ENCODE measurements around the gene ERBB4.
"Not testable (repeated sequence)": the region's sequence is repeated elsewhere in the genome, so short reads cannot be mapped to it uniquely, and the experiment has no call there.

The ERBB4 gene

GRCh38 chr2:212289301-212289700 lies 249.3 kb downstream of the ERBB4 start:
- DNase-seq (ENCODE audit: low spot score), result no peak

DNA sequence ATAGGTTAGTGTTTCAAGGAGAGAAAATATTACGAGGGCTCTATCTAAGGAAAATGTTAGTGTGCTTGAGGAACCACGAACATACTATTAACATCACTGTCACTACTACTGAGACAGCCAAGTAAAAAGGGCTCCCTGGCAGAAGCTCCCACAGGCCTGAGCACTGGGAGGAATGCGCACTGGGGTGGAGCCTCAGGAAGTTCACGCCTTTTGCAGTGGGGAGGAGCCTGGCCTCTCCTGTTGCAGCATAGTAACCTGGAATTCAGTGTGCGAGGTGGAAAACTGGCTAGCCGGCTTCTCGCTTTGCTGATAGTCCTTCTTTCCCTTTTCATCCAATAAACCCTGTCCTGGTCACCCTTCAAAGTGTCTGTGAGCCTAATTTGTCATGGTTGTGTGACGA lies 250.3 kb downstream of the ERBB4 start:
- no peak for DNase-seq (ENCODE audit: low spot score)

DNA sequence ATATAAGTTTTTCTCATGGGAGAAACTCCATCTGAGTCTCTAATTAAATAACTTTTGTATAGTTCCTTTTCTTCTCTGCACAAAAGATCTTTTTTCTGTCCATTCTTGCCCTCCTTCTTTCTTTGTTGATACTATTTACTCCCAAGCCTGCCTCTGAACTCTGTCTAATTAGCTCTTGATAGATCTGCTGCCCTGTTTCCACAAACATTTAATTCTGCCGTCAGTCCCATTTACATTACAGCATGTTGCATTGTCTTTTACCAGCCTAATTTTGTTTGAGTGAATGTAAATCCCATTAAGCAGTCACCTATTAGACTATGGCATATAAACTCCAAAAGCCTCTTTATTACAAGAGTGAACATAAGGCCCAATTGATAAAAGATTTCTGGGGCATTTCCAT lies 254.4 kb downstream of the ERBB4 start:
- no peak for DNase-seq (ENCODE audit: low spot score)

DNA sequence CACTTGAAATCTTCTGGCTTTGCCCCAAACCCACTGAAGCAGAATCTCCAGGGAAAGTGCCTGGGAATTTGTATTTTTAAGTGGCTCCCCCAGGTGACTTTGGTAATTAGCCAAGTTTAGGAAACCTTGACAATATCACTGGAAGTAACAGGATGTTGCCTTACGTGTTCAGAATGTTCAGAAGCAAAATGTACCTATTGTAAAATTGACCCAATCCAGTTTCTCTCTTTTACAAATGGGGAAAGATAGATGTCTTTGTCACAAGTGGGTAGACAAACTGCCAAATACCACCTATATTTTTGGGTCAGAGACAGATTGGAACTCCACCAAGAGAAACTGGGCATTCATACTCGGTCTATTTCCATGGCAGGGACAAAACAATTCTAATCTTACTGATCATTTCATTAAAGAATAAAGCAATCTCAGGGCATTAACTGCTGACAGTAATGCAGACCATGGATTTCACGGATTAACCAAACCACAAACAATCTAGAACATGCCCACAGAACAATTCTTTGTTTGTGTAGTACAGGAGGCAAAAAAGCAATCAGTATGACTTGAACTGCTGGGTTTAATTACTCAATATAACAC lies 255.8 kb downstream of the ERBB4 start:
- no peak for DNase-seq (ENCODE audit: low spot score)

- DNase-seq (ENCODE audit: low spot score), result no peak
Observed at GRCh38 chr2:212276813-212277212, 261.8 kb downstream of the ERBB4 start.

DNA sequence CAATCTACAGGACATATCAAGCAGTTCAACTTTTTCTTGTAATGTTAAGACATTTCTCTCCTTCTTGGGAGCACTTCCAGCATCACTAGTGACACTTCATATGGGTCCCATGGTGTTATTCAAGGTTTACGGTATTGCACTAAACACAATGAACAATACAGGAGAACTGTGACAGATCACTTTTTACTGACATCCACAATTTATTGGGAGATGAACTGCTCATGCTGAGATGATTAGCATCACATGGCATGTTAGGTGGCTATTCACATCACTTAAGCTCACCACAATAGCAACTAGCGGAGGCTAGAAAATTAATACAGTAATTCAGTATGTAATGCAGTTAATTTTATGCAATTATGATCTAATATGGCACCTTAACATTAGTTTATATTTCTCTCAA lies 264.4 kb downstream of the ERBB4 start:
- DNase-seq (ENCODE audit: low spot score), result no peak

DNA sequence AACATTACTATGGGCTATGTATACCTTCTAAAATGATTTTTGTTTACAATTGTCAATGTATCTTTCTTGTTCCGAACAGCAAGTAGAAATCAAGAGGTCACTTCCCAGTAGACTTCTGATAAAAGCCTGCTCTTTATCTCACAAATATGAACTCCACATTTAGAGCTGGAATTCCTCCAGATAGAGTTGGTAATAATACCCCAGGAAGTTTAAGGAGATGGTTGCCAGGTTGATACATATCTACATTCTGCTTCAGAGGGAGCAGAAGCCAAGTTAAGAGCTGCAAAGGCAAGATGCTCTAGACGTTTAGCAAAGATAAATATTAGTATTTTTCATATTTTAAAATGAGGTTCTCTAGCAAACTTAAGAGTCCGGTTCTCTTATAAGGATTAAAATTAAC lies 267.0 kb downstream of the ERBB4 start:
- no peak for DNase-seq (ENCODE audit: low spot score)

DNA sequence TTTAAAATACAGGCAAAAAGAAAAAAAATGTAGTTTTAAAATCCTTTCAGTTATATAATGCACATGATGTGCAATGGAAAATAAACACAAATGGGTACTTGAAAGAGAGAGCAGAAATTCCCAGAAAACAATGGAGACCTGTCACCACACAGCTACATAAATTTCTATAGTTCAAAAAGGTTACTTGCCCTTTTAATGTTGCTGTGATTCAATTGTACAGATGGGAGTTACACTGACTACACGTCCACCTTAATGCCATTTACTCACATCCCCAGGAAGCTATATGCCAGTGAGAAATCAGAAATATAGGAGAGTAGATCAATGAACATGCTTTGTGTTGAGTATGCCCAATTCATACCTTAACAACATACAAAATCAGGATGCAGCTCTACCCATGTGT lies 269.6 kb downstream of the ERBB4 start:
- no peak for DNase-seq (ENCODE audit: low spot score)

- DNase-seq (ENCODE audit: low spot score), result no peak
Observed at GRCh38 chr2:212266297-212266696, 272.3 kb downstream of the ERBB4 start.

DNA sequence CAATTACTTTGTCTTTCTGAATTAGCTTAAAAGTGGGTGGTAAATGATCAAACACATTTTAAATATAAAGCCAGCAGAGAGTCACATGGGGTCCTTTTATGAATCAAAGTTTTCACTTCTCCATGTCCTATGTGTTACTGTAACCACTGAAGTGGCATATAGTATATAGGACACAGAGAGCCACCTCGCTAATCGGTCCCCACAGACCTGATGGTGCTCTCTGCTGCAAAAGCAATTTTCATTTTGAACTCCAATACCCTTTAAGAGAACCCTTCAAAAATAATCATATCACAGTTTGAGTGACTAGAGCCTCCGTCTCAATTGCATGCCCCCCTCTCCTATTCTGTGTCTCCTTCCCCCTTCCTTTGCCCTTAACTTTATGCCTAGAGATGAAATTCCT lies 272.8 kb downstream of the ERBB4 start:
- DNase-seq (ENCODE audit: low spot score), result no peak

- no peak for DNase-seq (ENCODE audit: low spot score)
Observed at GRCh38 chr2:212264187-212264586, 274.4 kb downstream of the ERBB4 start.

- no peak for DNase-seq (ENCODE audit: low spot score)
Observed at GRCh38 chr2:212259226-212259625, 279.4 kb downstream of the ERBB4 start.

DNA sequence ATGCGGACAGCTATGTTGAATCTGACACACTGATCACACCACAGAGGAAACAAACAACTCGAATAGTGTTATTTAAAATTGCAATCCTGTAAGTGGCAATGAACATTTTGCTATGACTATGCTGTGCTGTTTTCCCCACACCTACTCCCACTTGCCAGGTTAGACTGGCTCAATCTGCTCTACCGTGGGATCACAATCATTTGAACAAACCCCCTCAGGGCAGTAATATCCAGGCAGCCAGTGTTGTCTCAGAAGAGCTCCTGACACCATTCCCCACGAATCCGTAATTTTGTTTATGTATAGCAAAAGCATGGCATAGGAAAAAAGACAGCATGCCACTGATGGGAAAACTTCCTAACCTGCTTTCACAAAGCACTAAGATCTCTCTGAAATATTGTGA lies 284.3 kb downstream of the ERBB4 start:
- DNase-seq (ENCODE audit: low spot score), result no peak

GRCh38 chr2:212249451-212249850 lies 289.2 kb downstream of the ERBB4 start:
- no peak for DNase-seq (ENCODE audit: low spot score)

GRCh38 chr2:212245880-212246279 lies 292.7 kb downstream of the ERBB4 start:
- DNase-seq (ENCODE audit: low spot score), result no peak

GRCh38 chr2:212242724-212243123 lies 295.9 kb downstream of the ERBB4 start:
- no peak for DNase-seq (ENCODE audit: low spot score)

DNA sequence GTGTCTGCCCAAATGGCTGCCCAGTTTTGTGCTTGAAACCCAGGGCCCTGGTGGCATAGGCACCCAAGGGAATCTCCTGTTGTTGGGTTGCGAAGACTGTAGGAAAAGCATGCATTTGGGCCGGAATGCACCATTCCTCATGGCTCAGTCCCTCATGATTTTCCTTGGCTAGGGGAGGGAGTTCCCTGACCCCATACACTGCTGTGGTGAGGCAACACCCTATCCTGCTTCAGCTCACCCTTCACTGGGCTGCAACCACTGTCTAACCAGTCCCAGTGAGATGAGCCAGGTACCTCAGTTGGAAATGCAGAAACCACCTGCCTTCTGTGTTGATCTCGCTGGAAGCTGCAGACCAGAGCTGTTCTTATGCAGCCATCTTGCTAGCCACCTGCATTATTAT lies 300.4 kb downstream of the ERBB4 start:
- not testable (repeated sequence) for DNase-seq (ENCODE audit: low spot score)

GRCh38 chr2:212237350-212238095 lies 301.1 kb downstream of the ERBB4 start:
- DNase-seq (ENCODE audit: low spot score), result no peak

GRCh38 chr2:212228743-212229171 lies 309.8 kb downstream of the ERBB4 start:
- DNase-seq (ENCODE audit: low spot score), result no peak

DNA sequence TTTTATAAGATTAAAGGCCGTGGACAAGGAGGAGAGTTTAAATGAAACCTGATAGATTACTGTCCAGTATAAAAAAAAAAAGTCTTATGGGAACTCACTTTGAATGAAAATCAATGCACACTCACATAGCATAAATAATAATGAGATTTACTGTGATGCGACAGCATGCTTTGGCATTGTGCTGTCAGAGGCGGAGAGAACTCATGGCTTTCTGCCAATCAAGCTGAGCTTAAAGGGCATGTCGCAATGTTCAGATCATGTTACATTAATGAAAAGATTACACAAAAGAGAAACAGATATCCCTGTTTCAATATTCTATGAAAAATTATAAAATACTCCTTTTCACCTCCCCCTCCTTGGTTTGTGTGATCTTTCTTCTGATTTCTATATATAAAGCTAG lies 310.8 kb downstream of the ERBB4 start:
- no peak for DNase-seq (ENCODE audit: low spot score)

GRCh38 chr2:212226114-212226513 lies 312.5 kb downstream of the ERBB4 start:
- no peak for DNase-seq (ENCODE audit: low spot score)

GRCh38 chr2:212223696-212224095 lies 314.9 kb downstream of the ERBB4 start:
- no peak for DNase-seq (ENCODE audit: low spot score)

- DNase-seq (ENCODE audit: low spot score), result no peak
Observed at GRCh38 chr2:212213191-212213590, 325.4 kb downstream of the ERBB4 start.

GRCh38 chr2:212208467-212208866 lies 330.1 kb downstream of the ERBB4 start:
- DNase-seq (ENCODE audit: low spot score), result no peak
